ENCODE measurements around the gene OLFML2B.

OLFML2B gene

GRCh38 chr1:162015196-162015595, 8.5 kb downstream of the OLFML2B start:
- POLR2A ChIA-PET (ENCODE audit: low non-redundant PET) = no interaction called here

GRCh38 chr1:162014202-162014601, 9.5 kb downstream of the OLFML2B start:
- no peak for TF ChIP-seq CTCF (conservative IDR thresholded peaks at IDR 0.05; ENCODE audit: low read depth)
- ChIA-PET POLR2A (ENCODE audit: low non-redundant PET) (no interaction called here), CTCF (interaction anchor here (0.6 kb wide), 1 partner anchor 421 kb away, joined by 3 read pairs; no protein-coding TSS in a partner anchor)
- H3K27ac ChIP-seq = no peak overlapping the region
- DNase-seq (ENCODE audit: low spot score) = no peak

More at GRCh38 chr1:162015196-162015595, 8.5 kb downstream of the OLFML2B start:
- no peak for DNase-seq (ENCODE audit: low spot score)
- no peak for TF ChIP-seq CTCF (conservative IDR thresholded peaks at IDR 0.05; ENCODE audit: low read depth)
- no peak overlapping the region for H3K27ac ChIP-seq
- CTCF ChIA-PET = interaction anchor here (0.6 kb wide), 1 partner anchor 9 kb away, joined by 3 read pairs; no protein-coding TSS in a partner anchor

GRCh38 chr1:162013289-162013688, 10.4 kb downstream of the OLFML2B start:
- no peak overlapping the region for H3K27ac ChIP-seq
- POLR2A ChIA-PET (ENCODE audit: low non-redundant PET) = no interaction called here
- no peak for DNase-seq (ENCODE audit: low spot score)
- CTCF ChIA-PET = interaction anchor here (0.6 kb wide), 1 partner anchor 133 kb away, joined by 3 read pairs; no protein-coding TSS in a partner anchor
- TF ChIP-seq CTCF (conservative IDR thresholded peaks at IDR 0.05; ENCODE audit: low read depth) = no peak

GRCh38 chr1:162011337-162012012, 12.2 kb downstream of the OLFML2B start:
- POLR2A ChIA-PET (ENCODE audit: low non-redundant PET) = no interaction called here
- CTCF ChIA-PET = interaction anchor here (0.6 to 0.7 kb wide), 2 partner anchors 112 to 265 kb away, joined by 3 to 4 read pairs; no protein-coding TSS in a partner anchor
- no peak overlapping the region for H3K27ac ChIP-seq
- DNase-seq (ENCODE audit: low spot score) = no peak
- no peak for TF ChIP-seq CTCF (conservative IDR thresholded peaks at IDR 0.05; ENCODE audit: low read depth)

- no peak overlapping the region for H3K27ac ChIP-seq
- ChIA-PET CTCF (no interaction called here), POLR2A (ENCODE audit: low non-redundant PET) (no interaction called here)
- DNase-seq (ENCODE audit: low spot score) = no peak
- TF ChIP-seq CTCF (conservative IDR thresholded peaks at IDR 0.05; ENCODE audit: low read depth) = no peak
Measured at GRCh38 chr1:162010175-162010506, 13.5 kb downstream of the OLFML2B start.

- ChIA-PET CTCF (no interaction called here), POLR2A (ENCODE audit: low non-redundant PET) (no interaction called here)
- no peak for DNase-seq (ENCODE audit: low spot score)
- no peak for TF ChIP-seq CTCF (conservative IDR thresholded peaks at IDR 0.05; ENCODE audit: low read depth)
- H3K27ac ChIP-seq = no peak overlapping the region
Measured at GRCh38 chr1:162009501-162010174, 14.0 kb downstream of the OLFML2B start.
